ENCODE results near the gene PLA2G6. TPM values are rescaled to one million over a fixed set of nuclear protein-coding genes. Genes with fewer than 3 reads are reported as not detected.

Gene PLA2G6
- total and polyA plus RNA-seq, 2 experiments from 2014 or later, result 28.2 to 30.2 TPM

DNA sequence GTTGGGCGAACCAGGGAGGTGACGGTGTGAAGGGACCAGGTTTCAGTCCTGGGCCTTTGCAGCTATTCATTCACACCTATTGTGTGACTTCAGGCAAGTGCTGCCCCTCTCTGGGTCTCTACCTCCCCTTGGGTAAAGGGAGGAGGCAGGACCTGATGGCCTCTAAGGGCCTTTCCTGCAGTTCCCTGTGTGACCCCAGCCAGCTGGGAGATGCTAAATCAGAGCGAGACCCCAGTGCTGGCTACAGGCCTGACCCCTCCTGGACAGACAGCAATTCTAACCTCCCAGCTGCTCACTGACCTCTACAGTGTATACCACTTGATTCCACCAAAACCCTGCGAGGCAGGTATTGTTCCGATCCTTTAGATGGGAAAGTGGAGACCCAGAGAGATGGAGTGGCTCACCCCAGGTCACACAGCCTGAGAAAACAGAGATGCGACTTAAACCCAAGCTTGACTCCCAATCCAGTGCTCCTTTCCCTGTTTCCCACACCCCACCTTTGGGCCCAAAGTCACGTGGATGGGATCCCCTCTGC lies 26.3 kb upstream of the PLA2G6 start:
- H3K27me3 ChIP-seq, result no peaks in the 10 kb centered on the region
- TF ChIP-seq EZH2phosphoT487 (IDR thresholded peaks at IDR 0.05; ENCODE audit: low read depth, severe bottlenecking, unreplicated experiment), result no peak
- TF ChIP-seq, protein P1, sequence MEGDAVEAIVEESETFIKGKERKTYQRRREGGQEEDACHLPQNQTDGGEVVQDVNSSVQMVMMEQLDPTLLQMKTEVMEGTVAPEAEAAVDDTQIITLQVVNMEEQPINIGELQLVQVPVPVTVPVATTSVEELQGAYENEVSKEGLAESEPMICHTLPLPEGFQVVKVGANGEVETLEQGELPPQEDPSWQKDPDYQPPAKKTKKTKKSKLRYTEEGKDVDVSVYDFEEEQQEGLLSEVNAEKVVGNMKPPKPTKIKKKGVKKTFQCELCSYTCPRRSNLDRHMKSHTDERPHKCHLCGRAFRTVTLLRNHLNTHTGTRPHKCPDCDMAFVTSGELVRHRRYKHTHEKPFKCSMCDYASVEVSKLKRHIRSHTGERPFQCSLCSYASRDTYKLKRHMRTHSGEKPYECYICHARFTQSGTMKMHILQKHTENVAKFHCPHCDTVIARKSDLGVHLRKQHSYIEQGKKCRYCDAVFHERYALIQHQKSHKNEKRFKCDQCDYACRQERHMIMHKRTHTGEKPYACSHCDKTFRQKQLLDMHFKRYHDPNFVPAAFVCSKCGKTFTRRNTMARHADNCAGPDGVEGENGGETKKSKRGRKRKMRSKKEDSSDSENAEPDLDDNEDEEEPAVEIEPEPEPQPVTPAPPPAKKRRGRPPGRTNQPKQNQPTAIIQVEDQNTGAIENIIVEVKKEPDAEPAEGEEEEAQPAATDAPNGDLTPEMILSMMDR (IDR thresholded peaks at IDR 0.05; ENCODE audit: poor library complexity), result no peak
- no peak for TF ChIP-seq EZH2 (IDR thresholded peaks at IDR 0.05; ENCODE audit: borderline replicate concordance)
- no peaks in the 10 kb centered on the region for H3K9me2 ChIP-seq (replicated peaks; ENCODE audit: insufficient read depth)
- WGBS (ENCODE audit: low lambda C conversion rate, missing lambda C conversion rate), result 95% methylated on average over 7 of the region's 7 CpGs
- peaks cover 56% of the 10 kb centered on the region for H4K20me1 ChIP-seq (ENCODE audit: insufficient read depth, poor library complexity, severe bottlenecking)
- no peaks in the 10 kb centered on the region for H3K9me3 ChIP-seq (ENCODE audit: low read depth)
- H3K4me3 ChIP-seq, result no peak overlapping the region
- peaks cover 67% of the 10 kb centered on the region for H3K79me2 ChIP-seq
- no peak for DNase-seq (ENCODE audit: low spot score)
- H3K4me1 ChIP-seq (ENCODE audit: insufficient read depth), result no peaks in the 10 kb centered on the region
- H3K27ac ChIP-seq, result no peak overlapping the region
- H3K36me3 ChIP-seq (replicated peaks; ENCODE audit: insufficient read depth, low read depth), result no peaks in the 10 kb centered on the region
- H2AFZ ChIP-seq, result no peak overlapping the region
- H3K4me2 ChIP-seq, result no peak overlapping the region

DNA sequence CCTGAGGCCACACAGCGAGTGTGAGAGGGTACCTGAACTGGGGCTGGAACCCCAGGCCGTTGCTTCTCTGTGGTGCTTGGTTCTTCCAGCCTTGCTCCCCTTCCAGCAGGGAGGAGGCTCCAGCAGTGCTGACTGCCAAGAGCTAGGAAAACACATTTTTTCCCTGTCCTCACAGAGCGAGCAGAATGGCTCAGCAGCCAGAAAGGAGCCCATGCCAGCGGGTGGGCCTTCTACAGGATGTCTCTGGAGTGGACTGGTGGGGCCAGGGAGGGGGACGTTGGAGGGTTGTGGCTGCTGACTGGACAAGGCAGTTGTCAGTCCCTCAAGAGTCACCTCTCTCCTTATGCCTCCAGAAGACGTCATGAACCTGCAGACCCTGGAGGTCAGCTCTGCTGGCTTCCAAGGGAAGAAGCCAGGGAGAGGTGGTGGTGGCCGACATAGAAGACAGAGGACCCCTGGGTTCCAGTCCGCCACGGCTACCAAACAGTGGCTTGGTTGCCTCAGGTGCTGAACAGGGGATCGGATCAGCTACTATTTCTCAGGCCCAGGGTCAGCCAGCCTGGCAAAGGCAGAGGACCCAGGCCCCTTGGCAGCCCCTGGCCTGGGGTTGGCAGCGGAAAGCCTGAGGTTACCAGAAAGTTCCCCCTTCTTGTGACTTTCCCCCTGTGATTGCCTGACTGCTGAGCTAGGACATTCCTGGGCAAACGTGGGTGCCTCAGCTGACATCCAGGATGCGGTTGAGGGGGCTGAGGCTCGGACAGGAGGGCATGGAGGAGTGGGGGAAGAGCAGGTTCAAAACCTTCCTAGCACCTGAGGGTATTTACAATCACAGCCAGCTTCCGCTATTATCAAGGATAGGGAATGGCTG lies 23.9 kb upstream of the PLA2G6 start:
- Histone ChIP-seq H3K4me2 (peak overlapping the region; percentile 44), H3K4me3 (no peak overlapping the region), H2AFZ (no peak overlapping the region), H3K79me2 (peaks cover 66% of the 10 kb centered on the region), H3K27me3 (no peaks in the 10 kb centered on the region), H4K20me1 (ENCODE audit: insufficient read depth, poor library complexity, severe bottlenecking) (peaks cover 48% of the 10 kb centered on the region), H3K36me3 (replicated peaks; ENCODE audit: insufficient read depth, low read depth) (no peaks in the 10 kb centered on the region), H3K4me1 (ENCODE audit: insufficient read depth) (no peaks in the 10 kb centered on the region), H3K9me2 (replicated peaks; ENCODE audit: insufficient read depth) (no peaks in the 10 kb centered on the region), H3K27ac (peak overlapping the region; percentile 44), H3K9me3 (ENCODE audit: low read depth) (no peaks in the 10 kb centered on the region)
- 87% methylated on average over 15 of the region's 15 CpGs for WGBS (ENCODE audit: low lambda C conversion rate, missing lambda C conversion rate)
- peak; percentile 64 for DNase-seq (ENCODE audit: low spot score)
- TF ChIP-seq, protein P1 (IDR thresholded peaks at IDR 0.05; ENCODE audit: poor library complexity), result no peak
- TF ChIP-seq EZH2phosphoT487 (IDR thresholded peaks at IDR 0.05; ENCODE audit: low read depth, severe bottlenecking, unreplicated experiment), result no peak
- no peak for TF ChIP-seq EZH2 (IDR thresholded peaks at IDR 0.05; ENCODE audit: borderline replicate concordance)

DNA sequence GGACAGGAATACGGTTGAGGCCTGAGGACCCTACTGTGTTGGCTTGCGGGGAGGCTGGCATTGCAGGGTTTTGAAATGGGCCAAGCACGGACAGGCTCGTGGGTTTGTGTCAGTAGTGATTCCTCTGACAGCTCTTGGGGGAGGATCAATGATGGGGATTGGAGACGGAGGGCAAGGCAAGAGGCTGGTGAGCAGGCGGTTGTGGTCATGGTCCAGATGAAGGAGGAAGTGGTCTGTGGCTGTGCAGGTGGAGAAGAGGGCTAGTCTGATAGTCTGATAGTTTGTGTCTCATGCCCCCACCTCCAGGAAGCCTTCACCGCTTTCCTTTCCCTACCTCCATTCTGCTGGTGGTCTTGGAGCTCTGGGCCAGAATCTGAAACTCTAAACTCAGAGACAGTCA lies 23.2 kb upstream of the PLA2G6 start:
- Histone ChIP-seq H3K79me2 (peaks cover 61% of the 10 kb centered on the region), H3K27me3 (no peaks in the 10 kb centered on the region), H4K20me1 (ENCODE audit: insufficient read depth, poor library complexity, severe bottlenecking) (peaks cover 46% of the 10 kb centered on the region)

More for the DNA sequence above, 23.2 kb upstream of the PLA2G6 start:
- peak overlapping the region; percentile 44 for H3K27ac ChIP-seq
- no peaks in the 10 kb centered on the region for H3K9me3 ChIP-seq (ENCODE audit: low read depth)
- no peak overlapping the region for H2AFZ ChIP-seq
- no peak overlapping the region for H3K4me3 ChIP-seq
- no peaks in the 10 kb centered on the region for H3K36me3 ChIP-seq (replicated peaks; ENCODE audit: insufficient read depth, low read depth)
- no peak for DNase-seq (ENCODE audit: low spot score)
- 90% methylated on average over 7 of the region's 7 CpGs for WGBS (ENCODE audit: low lambda C conversion rate, missing lambda C conversion rate)
- H3K4me2 ChIP-seq, result peak overlapping the region; percentile 44
- no peaks in the 10 kb centered on the region for H3K9me2 ChIP-seq (replicated peaks; ENCODE audit: insufficient read depth)
- H3K4me1 ChIP-seq (ENCODE audit: insufficient read depth), result no peaks in the 10 kb centered on the region
- TF ChIP-seq EZH2 (IDR thresholded peaks at IDR 0.05; ENCODE audit: borderline replicate concordance) (no peak), EZH2phosphoT487 (IDR thresholded peaks at IDR 0.05; ENCODE audit: low read depth, severe bottlenecking, unreplicated experiment) (no peak)
- TF ChIP-seq, protein P1 (IDR thresholded peaks at IDR 0.05; ENCODE audit: poor library complexity), result no peak

Data from hepatocyte (in vitro differentiated cells).